HG02981 (cell line): ENCODE data around the gene LIMS2.

Source experiments
- ATAC-seq: cut with Tn5 transposase; IDR thresholded peaks from one replicate; pipeline ENCODE4 v1.9.1; 2021; ENCODE audit warnings: mild to moderate bottlenecking, moderate library complexity; ENCODE audit not compliant: unreplicated experiment

Gene LIMS2

GRCh38 chr2:127701651-127702394, 26.5 kb upstream of the LIMS2 start:
- ATAC-seq, result peak; percentile 56

DNA sequence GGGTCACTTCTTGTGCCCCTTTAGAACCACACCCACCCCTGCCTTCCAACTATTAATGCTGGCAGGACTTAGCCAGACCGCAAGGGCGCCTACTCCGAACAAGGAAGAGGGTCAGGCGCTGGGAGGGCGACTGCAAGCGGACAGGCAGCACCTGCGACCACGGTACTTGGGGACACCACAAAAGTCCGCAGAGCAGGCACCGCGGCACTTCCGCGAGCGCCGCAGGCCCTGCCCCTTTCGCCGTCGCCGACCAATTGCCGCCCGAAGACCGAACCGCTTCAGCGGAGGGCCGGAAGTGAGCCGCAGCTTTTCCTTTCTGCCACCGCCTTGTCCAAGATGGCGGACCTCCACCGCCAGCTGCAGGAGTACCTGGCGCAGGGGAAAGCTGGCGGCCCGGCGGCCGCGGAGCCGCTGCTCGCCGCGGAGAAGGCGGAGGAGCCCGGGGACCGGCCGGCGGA, 25.9 kb upstream of the LIMS2 start, which contains the start of gene SFT2D3:
Gene SFT2D3 (plus strand): TSS at position 305 of the 458 bp plus-strand sequence. CDS start 32 bp downstream, at position 337.
- ATAC-seq, result peak; percentile 69

DNA sequence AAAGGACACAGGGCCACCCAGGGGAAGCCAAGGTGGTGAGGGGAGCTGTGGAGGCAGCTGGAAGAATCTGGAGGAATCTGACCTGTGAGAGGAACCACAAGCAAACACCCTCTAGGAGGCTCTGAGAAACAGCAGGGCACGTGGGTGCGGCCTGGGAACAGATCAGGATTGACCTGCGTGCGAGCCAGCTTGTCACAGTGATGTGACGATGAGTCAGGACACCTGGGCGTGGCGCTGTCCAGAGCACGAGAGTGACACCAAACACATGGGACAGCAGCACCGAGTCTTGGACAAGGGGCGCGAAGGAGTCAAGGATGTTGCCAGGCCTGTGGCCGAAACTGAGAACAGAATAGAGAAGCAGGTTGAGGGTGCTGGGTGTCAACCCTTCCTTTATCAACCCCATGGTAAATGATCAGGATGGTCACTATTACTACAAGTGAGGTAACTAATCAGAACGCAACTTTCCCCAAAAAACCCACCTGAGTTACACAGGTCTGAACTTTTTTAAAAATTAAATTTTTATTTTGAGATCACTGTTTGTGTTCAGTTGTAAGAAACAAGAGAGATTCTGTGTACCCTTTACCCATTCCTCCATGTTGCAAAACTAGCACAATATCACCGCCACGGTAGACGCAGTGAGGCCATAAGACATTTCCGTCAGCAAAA, 25.3 kb upstream of the LIMS2 start:
- peak; percentile 57 for ATAC-seq

GRCh38 chr2:127698553-127699355, 23.4 kb upstream of the LIMS2 start:
- ATAC-seq, result no peak

- ATAC-seq, result no peak
Measured at GRCh38 chr2:127697482-127698180, 22.3 kb upstream of the LIMS2 start.

DNA sequence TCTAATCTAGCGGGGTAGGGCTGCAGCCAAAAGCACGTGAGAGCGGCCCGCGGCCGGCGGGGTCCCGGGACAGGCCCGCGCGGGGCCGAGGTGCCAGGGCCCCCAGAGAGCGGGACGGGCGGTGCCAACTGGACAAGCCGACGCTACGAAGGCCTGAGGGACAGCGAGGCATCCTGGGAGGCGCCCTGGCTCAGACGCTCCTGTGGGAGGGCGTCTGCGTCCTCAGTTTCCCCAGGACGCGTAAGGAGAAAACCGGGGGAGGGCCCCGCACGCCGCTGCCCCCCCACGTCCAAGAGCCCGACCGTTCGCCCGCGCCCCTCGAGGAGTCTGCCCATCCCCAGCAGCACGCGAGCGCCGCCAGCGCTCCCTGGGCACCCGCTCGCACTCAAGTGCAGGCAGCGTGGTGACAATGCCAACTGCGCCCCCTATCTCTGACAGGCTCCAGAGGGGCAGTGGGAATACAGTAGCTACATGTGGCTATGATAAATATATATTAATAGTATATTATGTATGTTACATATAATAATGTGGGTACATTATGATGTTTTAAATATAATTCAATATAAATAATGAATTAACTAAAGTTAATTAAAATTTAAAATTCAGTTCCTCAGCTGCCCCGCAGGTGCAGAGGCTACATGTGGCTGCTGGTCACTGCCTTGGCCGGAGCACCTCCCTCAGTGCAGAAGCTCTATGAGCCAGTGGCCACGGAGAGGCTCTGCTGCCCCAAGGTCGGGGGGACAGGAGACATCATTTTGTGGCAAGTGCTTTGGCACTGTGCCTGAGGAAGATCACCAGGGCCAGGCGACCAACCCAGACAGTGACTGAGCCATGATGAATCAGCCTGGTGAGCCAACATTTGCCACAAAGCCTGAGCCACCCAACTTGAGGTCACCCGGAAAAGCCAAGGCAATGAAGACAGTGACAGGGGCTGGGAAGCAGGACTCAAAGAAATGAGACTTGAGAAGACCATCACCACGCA, 20.5 kb upstream of the LIMS2 start:
- ATAC-seq, result no peak

GRCh38 chr2:127694986-127695385, 19.7 kb upstream of the LIMS2 start:
- no peak for ATAC-seq

DNA sequence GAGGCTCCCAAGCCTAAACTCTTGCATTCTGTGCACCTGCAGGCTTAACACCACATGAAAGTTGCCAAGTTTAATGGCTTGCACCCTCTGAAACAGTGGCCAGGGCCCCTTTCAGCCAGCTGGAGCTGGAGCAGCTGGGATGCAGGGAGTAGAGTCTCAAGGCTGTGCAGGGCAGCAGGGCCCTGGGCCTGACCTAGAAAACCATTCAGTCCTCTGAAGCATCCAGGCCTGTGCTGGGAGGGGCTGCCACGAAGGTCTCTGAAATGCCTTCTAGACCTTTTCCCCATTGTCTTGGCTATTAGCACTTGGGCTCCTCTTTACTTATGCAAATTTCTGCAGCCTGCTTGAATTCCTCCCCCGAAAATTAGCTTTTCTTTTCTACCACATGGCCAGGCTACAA, 15.4 kb upstream of the LIMS2 start:
- no peak for ATAC-seq

DNA sequence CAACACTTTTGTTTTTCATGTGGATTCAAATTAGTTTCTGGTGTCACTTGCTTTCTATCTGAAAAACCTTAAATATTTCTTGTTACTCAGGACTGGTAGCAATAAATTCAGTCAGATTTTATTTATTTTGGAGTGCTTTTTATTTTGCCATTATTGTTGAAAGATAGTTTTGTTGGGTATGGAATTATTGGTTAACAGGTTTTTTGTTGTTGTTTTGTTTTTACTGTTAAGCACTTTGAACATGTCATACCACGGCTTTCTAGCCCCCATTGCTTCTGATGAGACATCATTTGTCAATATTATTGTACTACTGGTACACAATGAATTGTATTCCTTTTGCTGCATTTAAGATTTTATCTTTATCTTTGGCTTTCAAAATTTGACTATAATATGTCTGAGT, 13.1 kb upstream of the LIMS2 start:
- no peak for ATAC-seq

DNA sequence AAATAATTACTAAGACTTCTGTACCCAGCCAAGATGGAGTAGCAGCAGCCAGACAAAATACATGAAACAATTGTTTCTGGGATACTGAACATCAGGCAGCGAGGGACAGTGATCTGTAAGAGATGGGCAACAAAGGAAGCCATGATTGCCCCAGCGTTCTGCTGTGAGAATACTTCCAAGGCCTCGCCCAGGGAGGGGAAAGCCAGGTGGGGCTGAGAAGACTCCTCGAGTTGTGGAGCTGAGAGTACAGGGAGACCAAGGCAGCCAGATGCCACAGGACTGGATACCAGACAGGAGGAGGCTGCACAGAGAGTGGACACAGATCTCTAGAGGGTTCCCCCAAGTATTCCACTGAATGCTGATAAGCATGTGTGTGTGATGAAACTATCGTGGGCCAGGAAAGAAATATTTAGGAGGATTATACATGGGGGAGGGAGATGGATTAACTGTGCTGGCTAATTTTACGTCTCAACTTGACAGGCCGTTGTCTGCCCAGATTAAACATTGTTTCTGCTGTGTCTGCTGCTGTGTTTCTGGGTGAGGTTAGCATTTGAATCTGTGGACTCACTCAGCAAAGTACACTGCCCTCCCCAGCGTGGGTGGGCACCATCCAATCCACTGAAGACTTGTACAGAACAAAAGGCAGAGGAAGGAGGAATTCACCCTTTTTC, 10.2 kb upstream of the LIMS2 start:
- ATAC-seq, result no peak

GRCh38 chr2:127683757-127684156, 8.4 kb upstream of the LIMS2 start:
- ATAC-seq, result no peak

- no peak for ATAC-seq
Measured at GRCh38 chr2:127683056-127683455, 7.7 kb upstream of the LIMS2 start.

DNA sequence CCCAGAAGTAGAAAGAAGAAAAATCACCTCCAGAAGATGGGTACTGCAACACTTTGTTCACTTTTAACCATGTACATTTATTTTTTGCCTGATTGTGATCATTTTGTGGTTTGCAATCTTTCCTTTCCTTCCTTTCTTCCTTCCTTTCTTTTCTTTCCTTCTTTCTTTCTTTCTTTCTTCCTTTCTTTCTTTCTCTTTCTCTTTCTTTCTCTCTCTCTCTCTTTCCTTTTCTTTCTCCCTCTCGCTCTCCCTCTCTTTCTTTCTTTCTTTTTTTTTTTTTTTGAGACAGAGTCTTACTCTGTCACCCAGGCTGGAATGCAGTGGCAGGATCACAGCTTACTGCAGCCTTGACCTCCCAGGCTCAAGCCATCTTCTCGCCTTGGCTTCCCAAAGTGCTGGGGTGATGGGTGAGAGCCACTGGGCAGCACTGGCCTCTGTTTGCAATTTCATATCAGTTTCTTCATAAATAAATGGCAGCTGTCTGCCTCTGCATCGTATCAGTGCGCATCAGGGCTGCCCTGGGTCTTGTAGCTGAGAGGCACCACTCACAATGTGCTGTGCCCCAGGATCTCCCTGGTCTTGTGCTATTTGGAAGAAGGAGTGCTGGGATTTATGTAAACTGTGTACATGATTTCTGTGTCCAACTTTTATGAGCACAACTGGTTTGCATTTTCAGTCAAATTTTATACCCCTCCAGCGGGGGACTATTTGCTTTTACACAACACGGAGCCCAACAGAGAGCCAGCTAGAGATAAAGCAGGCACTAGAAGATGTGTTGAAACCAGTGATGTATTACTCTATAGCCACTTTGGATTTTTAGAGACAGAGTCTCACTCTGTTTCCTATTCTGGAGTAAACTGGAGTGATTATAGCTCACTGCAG, 6.9 kb upstream of the LIMS2 start:
- ATAC-seq, result no peak

- no peak for ATAC-seq
Measured at GRCh38 chr2:127681288-127681804, 6.0 kb upstream of the LIMS2 start.

DNA sequence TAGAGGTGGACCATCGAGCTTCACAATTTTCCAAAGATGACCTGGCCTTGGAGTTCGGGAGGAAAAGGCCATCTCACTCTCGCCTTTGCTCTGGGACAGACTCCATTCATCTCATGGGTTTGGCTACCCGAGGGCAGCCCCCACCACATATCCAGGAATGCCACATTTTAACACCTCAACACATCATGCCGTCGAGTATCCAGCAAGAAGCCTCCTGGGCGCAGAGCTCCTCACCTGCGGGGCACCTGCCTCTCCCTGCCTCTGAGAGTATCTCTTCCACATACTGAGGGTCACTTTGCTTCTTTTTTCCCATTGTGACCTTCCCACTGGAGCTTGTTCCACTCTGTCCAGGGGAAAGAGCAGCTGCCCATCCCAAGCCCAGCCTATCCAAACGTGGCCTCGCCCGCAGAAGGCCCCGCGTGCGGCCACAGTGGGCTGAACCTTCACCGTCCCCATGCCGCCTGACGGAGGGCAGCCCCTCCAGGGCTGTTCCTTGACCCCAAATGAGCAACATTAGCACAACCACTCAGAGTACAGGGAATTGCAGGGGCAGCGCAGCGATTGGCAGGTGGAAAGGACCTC, 5.5 kb upstream of the LIMS2 start:
- no peak for ATAC-seq

DNA sequence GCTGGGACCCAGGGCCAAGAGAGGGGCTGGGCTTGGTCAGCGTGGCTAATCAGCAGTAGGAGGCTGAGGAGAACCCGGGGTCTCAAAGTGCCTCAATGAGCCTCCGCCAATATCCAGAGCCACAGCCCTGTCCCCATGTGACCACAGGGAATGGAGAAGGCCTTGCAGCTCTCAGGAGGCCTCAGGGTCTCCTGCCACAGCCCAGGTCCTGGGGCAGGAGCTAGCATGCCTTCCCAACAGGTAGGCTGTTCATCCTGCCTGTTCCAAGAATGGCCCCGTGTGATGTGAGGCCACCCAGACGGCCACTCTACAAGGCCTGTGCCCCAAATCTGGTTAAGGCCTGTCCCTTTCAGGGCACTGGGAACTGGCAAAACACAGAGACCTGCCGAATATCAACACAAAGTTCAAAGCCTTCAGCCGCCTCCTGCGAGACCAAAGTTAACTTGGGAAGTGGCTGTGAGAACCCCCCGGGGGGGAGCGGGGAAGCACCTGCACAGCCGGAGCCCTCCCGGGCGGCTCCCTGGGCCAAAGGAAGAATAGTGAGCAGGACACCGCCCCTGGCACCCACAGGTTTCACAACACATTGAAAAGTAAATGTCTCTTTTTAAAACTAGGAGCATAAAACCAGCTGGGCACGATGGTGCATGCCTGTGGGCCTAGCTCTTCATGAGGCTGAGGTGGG, 4.5 kb upstream of the LIMS2 start:
- ATAC-seq, result no peak

GRCh38 chr2:127678991-127679390, 3.7 kb upstream of the LIMS2 start:
- ATAC-seq, result no peak
